HG03565 (cell line): ENCODE results near the gene SLC66A1.
"Not testable (repeated sequence)": the region's sequence is repeated elsewhere in the genome, so short reads cannot be mapped to it uniquely, and the experiment has no call there.

ENCODE experiments used
- ATAC-seq: cut with Tn5 transposase; IDR thresholded peaks from one replicate; pipeline ENCODE4 v1.9.1; 2021; ENCODE audit warnings: mild to moderate bottlenecking, moderate library complexity; ENCODE audit not compliant: unreplicated experiment

Gene SLC66A1, protein sequence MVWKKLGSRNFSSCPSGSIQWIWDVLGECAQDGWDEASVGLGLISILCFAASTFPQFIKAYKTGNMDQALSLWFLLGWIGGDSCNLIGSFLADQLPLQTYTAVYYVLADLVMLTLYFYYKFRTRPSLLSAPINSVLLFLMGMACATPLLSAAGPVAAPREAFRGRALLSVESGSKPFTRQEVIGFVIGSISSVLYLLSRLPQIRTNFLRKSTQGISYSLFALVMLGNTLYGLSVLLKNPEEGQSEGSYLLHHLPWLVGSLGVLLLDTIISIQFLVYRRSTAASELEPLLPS

DNA sequence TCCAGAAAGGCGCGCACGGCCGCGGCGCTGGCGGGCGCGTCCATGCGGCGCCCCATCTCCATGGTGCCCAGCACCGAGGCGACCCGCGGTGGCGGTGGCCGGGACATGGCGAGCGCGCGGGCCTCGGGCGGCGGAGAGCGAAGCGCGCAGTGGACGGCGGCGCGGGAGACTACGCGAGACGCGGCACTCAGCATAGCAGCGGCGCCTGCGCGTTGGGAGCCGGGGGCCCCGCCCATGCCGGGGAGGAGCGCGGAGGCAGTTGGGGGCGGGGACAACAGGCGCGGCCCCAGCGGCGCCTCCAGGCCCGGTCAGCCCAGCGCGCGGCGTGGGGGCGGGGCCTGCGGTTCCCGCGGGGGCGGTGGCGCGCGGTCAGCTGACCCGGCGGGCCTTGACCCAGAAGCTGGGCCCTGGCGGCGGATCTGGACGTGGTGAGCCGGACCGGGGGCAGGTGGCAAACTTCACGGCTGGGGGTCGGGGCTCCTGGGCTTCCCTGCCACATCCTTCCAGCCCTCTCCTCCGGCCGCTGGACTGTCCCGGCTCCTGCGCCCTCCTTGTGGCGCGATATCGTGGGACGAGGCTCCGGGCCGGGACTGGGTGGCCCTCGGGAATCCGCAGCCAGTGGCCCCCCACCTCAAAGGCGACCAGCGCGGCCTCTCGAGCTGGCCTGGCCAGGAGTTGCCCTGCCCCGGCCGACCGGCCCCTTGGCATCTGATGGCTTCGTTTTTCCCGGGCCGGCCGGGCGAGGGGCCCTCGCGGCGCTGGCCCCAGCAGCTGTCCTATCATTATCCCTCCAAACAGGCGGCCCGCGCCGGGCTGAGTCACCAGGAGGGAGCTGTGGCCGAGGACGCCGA, at the start of gene SLC66A1, which contains the start of gene AKR7A2:
Gene SLC66A1 (plus strand): TSS at position 396 of the 851 bp plus-strand sequence. CDS start 5,352 bp downstream, outside the sequence.
Gene AKR7A2 (minus strand): TSS at position 214 of the 851 bp plus-strand sequence. CDS start 20 bp downstream, at position 194.
- ATAC-seq, result peak; percentile 78

DNA sequence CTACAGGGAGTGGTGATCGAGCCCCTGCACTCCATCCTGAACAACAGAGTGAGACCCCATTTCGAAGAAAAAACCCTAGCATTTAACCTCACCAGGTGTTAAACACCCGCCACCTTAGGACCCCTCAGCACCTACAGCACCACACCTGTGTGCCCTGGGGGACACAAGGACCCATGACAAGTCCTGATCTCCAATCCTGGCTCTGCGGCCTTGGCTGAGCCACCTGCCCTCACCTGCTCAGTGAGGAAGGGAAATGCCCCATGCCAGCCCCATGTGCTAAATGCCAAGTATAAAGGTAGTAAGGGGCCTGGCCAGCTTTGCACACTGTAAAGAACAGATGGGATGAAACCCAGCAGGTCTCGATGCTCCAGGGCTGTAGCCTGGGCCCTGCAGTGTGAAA, 49.4 kb upstream of the SLC66A1 start:
- ATAC-seq, result no peak

DNA sequence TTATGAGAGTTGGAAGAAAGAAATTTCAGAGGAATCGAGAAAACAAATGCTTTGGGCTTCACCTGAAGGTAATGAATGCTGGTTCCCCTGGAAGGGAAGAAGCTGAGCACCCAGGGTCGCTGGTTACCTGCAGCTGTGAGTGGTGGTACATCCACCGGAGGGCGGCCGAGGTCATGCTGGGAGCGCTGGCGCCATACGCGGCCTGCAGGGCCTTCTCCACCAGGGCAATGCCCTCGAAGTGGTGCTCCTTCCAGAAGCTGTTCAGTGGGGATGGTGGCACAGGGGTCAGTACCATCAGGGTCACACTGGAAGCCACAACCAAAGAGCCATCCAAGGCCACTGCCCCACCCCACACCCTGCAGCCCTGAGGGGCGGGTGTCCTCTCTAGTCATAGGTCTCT, 43.7 kb upstream of the SLC66A1 start:
- no peak for ATAC-seq

DNA sequence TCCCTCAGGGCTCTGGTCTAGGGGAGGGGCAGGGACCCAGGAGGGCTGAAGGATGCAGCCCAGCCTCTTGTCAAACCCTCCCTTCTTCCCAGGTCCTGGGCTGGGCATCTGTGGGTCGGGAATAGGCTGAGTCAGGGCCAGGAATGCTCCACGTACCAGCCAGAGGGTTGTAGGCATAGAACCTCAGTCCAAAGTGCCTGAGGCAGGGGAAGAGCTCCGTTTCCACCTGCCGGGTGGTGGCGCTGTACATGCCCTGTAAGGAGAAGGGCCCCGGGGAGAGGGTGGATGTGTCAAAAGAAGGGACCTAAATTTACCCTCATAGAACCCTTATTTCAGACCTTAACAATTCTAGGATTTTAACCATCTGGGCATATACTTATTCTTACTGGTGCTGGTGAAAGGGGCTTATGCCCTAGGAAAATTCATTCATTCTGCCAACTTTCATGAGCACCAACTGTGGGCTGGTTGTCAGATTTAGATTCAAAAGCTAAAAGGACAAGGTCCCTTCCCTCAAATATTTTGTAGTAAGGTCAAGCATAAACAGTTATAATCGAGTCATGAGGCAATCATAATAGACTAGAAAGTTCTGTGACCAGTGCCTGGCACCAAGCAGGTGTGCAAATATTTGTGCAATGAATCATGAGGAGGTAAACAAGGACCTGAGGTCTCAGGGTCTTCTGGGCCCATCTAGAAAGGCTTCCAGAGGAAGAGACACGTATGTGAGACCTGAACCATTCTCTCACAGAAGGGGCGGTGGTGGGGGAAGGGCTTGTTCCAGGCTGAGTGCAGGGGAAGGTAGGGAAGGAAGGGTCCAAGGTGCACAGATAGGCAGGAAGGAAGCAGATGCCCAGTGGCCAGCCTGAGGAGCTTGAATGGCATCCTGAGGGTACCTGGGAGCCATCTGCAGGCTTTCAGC, 42.4 kb upstream of the SLC66A1 start:
- not testable (repeated sequence) for ATAC-seq

DNA sequence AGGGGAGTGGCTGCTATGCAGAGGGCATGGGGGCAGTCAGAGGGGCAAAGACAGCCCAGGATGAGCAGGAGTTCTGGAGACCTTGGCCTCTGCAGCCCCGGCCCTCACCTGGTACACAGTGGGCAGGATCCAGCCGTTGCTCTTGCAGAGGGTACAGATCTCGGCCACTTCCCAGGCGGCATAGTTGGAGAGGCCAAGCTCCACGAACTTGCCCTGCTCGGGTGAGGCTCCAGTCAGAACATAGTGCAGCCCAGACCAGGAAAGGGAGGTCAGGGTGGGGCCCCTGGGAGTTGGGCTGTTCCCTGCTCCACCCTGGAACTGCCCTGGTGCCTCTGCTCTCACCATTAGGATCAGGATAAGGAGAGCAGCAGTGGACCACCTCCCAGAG, 41.8 kb upstream of the SLC66A1 start:
- not testable (repeated sequence) for ATAC-seq

DNA sequence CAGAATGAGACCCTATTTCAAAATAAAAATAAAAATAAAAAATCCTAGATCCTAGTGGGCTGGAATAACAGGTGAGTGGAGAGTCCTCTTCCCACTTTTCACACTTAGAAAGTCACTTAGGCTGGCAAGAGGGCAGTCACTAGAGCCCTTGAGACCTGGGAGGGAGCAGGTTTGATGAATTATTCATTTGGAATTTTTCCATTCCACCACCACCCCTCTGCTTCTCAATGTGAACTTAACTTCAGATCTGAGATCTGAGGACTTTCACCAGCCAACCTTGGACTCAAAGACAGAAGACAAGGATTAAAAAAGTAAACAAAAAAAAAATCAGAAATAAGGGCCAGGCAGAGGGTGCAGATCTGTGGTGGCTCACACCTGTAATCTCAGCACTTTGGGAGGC, 40.1 kb upstream of the SLC66A1 start:
- no peak for ATAC-seq

DNA sequence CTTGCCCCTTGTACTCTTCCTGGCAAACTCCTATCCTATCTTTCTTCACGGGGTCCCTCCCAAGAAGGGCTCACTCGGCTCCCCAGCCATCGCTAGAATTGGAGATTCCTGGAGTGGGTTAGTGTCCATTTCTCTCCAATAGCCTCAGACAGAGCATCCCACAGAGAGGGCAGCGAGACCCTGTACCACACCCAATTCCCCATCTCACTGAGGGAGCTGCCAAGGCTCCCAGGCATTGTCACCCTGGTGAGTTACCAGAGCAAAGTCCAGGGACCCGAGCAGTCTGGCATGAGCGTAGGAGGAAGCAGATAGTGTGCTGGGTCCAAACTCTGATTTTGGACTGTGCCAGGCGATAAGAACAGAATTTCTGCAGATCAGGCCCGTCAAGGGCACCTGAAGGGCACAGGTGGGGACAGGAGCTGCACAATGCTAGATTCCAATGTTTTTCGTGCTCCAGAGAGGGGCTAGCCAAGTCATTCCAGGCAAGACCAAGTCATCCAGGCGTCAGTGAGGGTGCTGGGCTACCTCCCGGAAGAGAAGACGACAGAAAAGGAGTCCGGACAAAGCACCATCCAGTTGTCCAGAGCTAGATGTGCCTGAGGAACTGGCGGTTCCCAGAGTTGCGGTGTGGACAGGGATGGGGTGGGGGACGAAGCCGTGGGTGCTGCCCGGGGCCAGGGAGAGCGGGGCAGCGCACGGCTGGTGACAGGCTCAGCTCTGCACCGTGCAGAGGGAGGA, 38.9 kb upstream of the SLC66A1 start:
- no peak for ATAC-seq

DNA sequence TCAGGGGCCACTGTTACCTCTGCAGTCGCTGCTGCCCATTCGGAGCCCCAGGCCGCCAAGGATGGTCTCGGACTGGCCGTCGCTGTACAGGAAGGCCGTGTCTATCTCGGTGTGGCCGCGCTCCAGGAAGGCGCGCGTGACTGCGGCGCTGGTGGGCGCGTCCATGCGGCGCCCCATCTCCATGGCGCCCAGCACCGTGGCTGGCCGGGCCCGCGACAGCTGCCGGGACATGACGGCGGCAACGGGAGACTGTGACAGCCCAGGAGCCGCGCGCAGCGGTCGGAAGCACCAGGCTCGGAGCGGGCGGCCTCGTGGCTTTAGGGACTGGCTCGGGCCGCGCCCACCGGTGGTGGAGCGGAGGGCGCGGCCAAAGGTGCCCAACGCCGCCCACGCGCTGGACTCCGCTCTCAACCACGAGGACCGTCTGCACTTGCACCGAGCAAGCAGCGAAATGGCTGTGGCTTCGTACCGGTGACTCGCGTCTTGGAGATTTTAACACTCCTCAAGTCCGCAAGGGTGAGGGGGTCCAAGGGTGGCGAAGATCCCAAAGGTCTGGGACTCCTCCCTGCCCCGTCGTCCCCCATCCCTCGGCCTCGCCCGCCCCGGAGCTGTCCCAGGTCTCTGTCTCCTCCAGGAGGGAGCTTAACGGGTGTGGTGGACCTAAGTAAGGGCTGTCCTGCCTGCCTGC, 38.1 kb upstream of the SLC66A1 start:
- ATAC-seq, result not testable (repeated sequence)

DNA sequence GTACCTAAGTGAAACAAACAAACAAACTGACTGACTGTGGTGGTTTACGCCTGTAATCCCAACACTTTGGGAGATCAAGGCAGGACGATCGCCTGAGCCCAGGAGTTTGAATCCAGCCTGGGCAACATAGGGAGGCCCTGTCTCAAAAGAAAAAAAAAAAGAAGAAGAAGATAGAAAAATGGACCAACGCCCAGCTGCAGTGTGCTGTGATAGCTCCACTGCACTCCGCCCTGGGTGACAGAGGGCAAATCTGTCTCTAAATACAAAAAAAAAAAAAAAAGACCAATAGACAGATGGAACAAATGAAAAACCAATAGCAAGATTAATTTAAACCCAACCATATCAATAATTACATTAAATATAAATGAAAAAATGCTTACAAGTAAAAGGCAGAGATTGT, 37.5 kb upstream of the SLC66A1 start:
- no peak for ATAC-seq

DNA sequence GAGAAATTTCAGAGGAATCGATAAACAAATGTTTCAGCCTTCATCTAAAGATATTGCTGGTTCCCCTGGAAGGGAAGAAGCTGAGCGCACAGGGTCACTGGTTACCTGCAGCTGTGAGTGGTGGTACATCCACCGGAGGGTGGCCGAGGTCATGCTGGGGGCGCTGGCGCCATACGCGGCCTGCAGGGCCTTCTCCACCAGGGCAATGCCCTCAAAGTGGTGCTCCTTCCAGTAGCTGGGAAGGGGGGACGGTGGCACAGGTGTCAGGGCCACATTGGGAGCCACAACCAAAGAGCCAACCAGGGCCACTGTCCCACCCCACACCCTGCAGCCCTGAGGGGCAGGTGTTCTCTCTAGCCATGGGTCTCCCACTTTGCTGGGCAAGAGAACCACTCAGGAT, 28.2 kb upstream of the SLC66A1 start:
- ATAC-seq, result no peak

DNA sequence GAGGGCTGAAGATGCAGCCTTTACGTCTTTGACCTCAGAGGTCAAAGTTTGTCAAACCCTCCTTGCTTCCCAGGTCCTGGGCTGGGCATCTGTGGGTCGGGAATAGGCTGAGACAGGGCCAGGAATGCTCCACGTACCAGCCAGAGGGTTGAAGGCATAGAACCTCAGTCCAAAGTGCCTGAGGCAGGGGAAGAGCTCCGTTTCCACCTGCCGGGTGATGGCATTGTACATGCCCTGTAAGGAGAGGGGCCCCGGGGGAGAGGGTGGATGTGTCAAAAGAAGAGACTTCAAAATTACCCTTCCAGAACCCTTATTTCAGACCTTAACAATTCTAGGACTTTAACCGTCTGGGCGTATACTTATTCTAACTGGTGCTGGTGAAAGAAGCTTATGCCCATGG, 27.2 kb upstream of the SLC66A1 start:
- ATAC-seq, result no peak

DNA sequence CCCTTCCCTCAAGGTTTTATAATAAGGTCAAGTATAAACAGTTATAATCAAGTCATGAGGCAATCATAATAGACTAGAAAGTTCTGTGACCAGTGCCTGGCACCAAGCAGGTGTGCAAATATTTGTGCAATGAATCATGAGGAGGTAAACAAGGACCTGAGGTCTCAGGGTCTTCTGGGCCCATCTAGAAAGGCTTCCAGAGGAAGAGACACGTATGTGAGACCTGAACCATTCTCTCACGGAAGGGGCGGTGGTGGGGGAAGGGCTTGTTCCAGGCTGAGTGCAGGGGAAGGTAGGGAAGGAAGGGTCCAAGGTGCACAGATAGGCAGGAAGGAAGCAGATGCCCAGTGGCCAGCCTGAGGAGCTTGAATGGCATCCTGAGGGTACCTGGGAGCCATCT, 26.8 kb upstream of the SLC66A1 start:
- not testable (repeated sequence) for ATAC-seq

DNA sequence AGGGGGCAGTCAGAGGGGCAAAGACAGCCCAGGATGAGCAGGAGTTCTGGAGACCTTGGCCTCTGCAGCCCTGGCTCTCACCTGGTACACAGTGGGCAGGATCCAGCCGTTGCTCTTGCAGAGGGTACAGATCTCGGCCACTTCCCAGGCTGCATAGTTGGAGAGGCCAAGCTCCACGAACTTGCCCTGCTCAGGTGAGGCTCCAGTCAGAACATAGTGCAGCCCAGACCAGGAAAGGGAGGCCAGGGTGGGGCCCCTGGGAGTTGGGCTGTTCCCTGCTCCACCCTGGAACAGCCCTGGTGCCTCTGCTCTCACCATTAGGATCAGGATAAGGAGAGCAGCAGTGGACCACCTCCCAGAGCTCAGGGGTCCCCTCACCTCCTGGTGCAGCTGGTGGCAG, 26.3 kb upstream of the SLC66A1 start:
- ATAC-seq, result not testable (repeated sequence)

DNA sequence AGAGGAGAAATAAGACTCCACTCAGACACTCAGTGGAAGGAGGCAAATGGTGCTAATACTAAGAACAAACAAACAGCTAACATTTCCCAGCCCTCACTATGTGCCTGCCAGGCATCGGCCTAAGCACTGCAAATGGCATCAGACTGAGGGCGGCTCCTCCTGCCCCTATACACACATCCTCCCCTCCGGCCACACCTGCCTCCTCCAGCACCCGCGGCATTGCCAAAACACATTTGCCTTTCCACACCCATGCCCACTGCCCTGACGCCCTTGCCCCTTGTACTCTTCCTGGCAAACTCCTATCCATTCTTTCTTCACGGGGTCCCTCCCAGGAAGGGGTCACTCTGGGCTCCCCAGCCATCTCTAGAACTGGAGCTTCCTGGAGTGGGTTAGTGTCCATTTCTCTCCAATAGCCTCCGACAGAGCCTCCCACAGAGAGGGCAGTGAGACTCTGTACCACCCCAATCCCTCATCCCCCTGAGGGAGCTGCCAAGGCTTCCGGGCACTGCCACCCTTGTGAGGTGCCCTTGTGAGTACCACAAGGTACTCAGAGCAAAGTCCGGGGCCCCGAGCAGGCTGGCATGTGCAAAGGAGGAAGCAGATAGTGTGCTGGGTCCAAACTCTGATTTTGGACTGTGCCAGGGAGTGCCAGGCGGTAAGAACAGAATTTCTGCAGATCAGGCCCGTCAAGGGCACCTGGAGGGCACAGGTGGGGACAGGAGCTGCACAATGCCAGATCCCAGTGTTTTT, 24.5 kb upstream of the SLC66A1 start:
- no peak for ATAC-seq

DNA sequence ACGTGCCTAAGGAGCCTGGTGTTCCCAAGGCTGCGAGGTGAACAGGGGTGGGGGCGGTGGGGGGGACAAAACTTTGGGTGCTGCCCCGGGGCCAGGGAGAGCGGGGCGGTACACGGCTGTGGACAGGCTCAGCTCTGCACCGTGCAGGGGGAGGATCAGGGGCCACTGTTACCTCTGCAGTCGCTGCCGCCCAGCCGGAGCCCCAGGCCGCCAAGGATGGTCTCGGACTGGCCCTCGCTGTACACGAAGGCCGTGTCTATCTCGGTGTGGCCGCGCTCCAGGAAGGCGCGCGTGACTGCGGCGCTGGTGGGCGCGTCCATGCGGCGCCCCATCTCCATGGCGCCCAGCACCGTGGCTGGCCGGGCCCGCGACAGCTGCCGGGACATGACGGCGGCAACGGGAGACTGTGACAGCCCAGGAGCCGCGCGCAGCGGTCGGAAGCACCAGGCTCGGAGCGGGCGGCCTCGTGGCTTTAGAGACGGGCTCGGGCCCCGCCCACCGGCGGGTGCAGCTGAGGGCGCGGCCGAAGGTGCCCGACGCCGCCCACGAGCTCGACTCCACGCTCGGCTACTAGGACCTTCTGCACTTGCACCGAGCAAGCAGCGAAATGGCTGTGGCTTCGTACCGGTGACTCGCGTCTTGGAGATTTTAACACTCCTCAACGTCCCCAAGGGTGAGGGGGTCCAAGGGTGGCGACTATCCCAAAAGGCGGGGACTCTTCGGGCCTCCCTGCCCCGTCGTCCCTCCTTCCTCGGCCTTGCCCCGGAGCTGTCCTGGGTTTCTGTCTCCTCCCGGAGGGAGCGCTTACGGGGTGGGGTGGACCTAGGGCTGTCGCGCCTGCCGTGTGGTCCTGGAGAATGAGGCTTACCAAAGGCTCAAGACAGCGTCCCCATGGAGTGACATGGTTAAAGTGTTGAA, 23.5 kb upstream of the SLC66A1 start, which contains the start of gene AKR7A3:
Gene AKR7A3 (minus strand): TSS at position 447 of the 918 bp plus-strand sequence. CDS start 61 bp downstream, at position 386.
- not testable (repeated sequence) for ATAC-seq

DNA sequence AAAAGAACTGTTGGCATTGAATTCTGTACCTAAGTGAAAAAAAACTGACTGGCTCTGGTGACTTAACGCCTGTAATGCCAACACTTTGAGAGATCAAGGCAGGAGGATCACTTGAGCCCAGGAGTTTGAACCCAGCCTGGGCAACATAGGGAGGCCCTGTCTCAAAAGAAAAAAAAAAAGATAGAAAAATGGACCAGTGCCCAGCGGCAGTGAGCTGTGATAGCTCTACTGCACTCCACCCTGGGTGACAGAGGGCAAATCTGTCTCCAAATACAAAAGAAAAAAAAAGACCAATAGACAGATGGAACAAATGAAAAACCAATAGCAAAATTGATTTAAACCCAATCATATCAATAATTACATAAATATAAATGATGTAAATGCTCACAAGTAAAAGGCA, 22.9 kb upstream of the SLC66A1 start:
- no peak for ATAC-seq

DNA sequence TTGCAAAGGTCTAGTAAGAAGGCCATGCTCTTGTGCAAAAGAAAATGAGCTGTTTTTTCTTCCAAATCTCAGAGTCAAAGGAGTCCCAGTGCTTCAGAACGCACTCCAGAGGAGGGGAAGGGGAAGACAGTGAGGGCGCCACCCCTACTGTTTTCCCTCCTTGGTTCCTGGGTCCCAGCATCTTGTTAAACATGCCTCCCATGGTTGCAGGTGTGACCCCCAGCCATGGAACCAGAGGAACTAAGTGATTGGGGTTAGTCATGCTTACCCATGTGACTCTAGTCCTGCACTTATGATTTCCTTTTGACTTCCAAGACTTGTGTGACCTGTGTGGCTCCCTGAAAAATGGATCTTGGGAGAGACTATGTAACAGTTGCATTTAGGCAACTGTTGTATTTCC, 17.5 kb upstream of the SLC66A1 start:
- ATAC-seq, result no peak

DNA sequence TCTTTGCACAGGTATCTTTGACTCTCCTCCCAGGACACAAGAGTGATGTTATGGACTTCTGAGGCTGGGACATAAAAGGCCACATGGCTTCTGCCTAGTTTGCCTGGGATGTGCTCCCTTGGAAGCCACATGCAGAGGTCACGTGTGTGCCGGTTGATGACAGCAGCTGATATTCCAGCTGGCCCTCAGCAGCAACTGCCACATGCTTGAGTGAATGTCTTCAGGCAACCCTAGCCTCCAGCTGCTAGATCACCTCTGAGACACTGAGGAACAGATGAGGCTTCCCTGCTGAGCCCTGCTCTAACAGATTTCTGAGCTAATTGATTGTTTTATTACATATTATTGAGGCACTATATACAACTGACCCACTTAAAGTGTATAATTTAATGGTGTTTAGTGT, 11.9 kb upstream of the SLC66A1 start:
- ATAC-seq, result no peak
